WTC11 (cell line): ENCODE measurements around the gene ISY1. TPM values are rescaled to one million over a fixed set of nuclear protein-coding genes. Genes with fewer than 3 reads are reported as not detected.
A peak's percentile ranks its signal among the peaks of the same experiment; 100 is the strongest.

Source experiments
- ATAC-seq: fragments of 200-7000 bp; cut with Tn5 transposase; 2 replicates; pipeline ENCODE4 v1.10.0; 2021; ENCODE audit warnings: mild to moderate bottlenecking, moderate library complexity
- CTCF ChIA-PET: fragments of 300-600 bp; sonication (Branson Sonifier 250); formaldehyde crosslinking; loops from one replicate; lab custom pipeline; 2021; ENCODE audit warnings: antibody characterized with exemption; lab: Charles Lee
- POLR2A ChIA-PET: fragments of 350-600 bp; sonication (Branson Sonifier 250); formaldehyde crosslinking; loops from one replicate; lab custom pipeline; 2021; ENCODE audit warnings: antibody characterized with exemption; lab: Charles Lee
- DNase-seq: peaks from one replicate; pipeline ENCODE4 v3.0.0; 2021; ENCODE audit warnings: low spot score
- H3K27ac Mint-ChIP-seq: 2 replicates; pipeline ENCODE4 v1.8.0; 2021; ENCODE audit warnings: mixed read lengths
- H3K27me3 Mint-ChIP-seq: 2 replicates; pipeline ENCODE4 v1.8.0; 2021; ENCODE audit warnings: low read depth, mild to moderate bottlenecking, moderate library complexity, mixed read lengths
- H3K36me3 Mint-ChIP-seq: 2 replicates; pipeline ENCODE4 v1.8.0; 2021; ENCODE audit warnings: mixed read lengths
- H3K4me1 Mint-ChIP-seq: 2 replicates; pipeline ENCODE4 v1.8.0; 2022; ENCODE audit warnings: mixed read lengths
- H3K4me3 Mint-ChIP-seq: 2 replicates; pipeline ENCODE4 v1.8.0; 2021; ENCODE audit warnings: mild to moderate bottlenecking, moderate library complexity, mixed read lengths
- H3K9me3 Mint-ChIP-seq: 2 replicates; pipeline ENCODE4 v1.8.0; 2021; ENCODE audit warnings: mixed read lengths
- AR ChIP-seq: fragments of 250-450 bp; sonication (Bioruptor Pico); IDR thresholded peaks from 2 replicates; pipeline ENCODE4 v1.9.0; 2021; ENCODE audit warnings: mild to moderate bottlenecking
- CBFB ChIP-seq: sonication (generic); formaldehyde crosslinking; IDR thresholded peaks from 2 replicates; pipeline ENCODE4 v1.8.1; 2022; ENCODE audit warnings: mild to moderate bottlenecking, low read depth, missing genetic modification reagents
- E2F5 ChIP-seq: sonication (generic); formaldehyde crosslinking; IDR thresholded peaks from 2 replicates; pipeline ENCODE4 v1.8.1; 2022; ENCODE audit warnings: mild to moderate bottlenecking, moderate library complexity, missing genetic modification reagents
- ETV6 ChIP-seq: sonication (generic); formaldehyde crosslinking; IDR thresholded peaks from 2 replicates; pipeline ENCODE4 v1.8.1; 2022; ENCODE audit warnings: mild to moderate bottlenecking, missing genetic modification reagents
- HMGA2 ChIP-seq: fragments of 250-450 bp; sonication (Bioruptor Pico); IDR thresholded peaks from 2 replicates; pipeline ENCODE4 v1.4.0; 2021; ENCODE audit warnings: mild to moderate bottlenecking, moderate library complexity
- MLX ChIP-seq: sonication (generic); formaldehyde crosslinking; IDR thresholded peaks from 2 replicates; pipeline ENCODE4 v1.8.1; 2023; ENCODE audit warnings: mild to moderate bottlenecking, missing genetic modification reagents, moderate library complexity
- MXD4 ChIP-seq: fragments of 250-450 bp; sonication (Bioruptor Pico); IDR thresholded peaks from 2 replicates; pipeline ENCODE4 v1.8.0; 2021; ENCODE audit warnings: mild to moderate bottlenecking, moderate library complexity, borderline replicate concordance
- NFYB ChIP-seq: sonication (generic); formaldehyde crosslinking; conservative IDR thresholded peaks from 2 replicates; pipeline ENCODE4 v1.8.0; 2022; ENCODE audit warnings: low read depth, missing genetic modification reagents
- OVOL2 ChIP-seq: fragments of 250-450 bp; sonication (Bioruptor Pico); IDR thresholded peaks from 2 replicates; pipeline ENCODE4 v1.9.0; 2021; ENCODE audit warnings: mild to moderate bottlenecking, borderline replicate concordance
- SOX15 ChIP-seq: fragments of 250-450 bp; sonication (Bioruptor Pico); IDR thresholded peaks from 2 replicates; pipeline ENCODE4 v1.9.0; 2021; ENCODE audit warnings: mild to moderate bottlenecking
- SP1 ChIP-seq: sonication (generic); formaldehyde crosslinking; conservative IDR thresholded peaks from 2 replicates; pipeline ENCODE4 v1.8.1; 2022; ENCODE audit warnings: missing genetic modification reagents
- ZBTB21 ChIP-seq: sonication (generic); formaldehyde crosslinking; IDR thresholded peaks from 2 replicates; pipeline ENCODE4 v1.8.1; 2023; ENCODE audit warnings: mild to moderate bottlenecking, missing genetic modification reagents, borderline replicate concordance
- ZNF121 ChIP-seq: sonication (generic); formaldehyde crosslinking; IDR thresholded peaks from 2 replicates; pipeline ENCODE4 v1.8.0; 2023; ENCODE audit warnings: missing genetic modification reagents
- ZNF138 ChIP-seq: sonication (generic); formaldehyde crosslinking; conservative IDR thresholded peaks from 2 replicates; pipeline ENCODE4 v1.8.1; 2022; ENCODE audit warnings: mild to moderate bottlenecking, moderate library complexity, missing genetic modification reagents
- ZNF317 ChIP-seq: sonication (generic); formaldehyde crosslinking; IDR thresholded peaks from 2 replicates; pipeline ENCODE4 v1.8.1; 2023; ENCODE audit warnings: low read depth, mild to moderate bottlenecking, moderate library complexity, missing genetic modification reagents, borderline replicate concordance
- ZNF416 ChIP-seq: fragments of 250-450 bp; sonication (Bioruptor Pico); IDR thresholded peaks from 2 replicates; pipeline ENCODE4 v1.9.0; 2021; ENCODE audit warnings: mild to moderate bottlenecking, inconsistent platforms
- total RNA-seq: library from RNA; stranded (reverse); gene quantifications from 3 replicates; pipeline ENCODE4 v1.2.3, GENCODE V29; 2021
- TF ChIP-seq, protein P1 (sequence below): sonication (generic); formaldehyde crosslinking; IDR thresholded peaks from 2 replicates; pipeline ENCODE4 v1.8.1; 2022; ENCODE audit warnings: low read depth, mild to moderate bottlenecking, moderate library complexity, missing genetic modification reagents, borderline replicate concordance
- TF ChIP-seq, protein P2 (sequence below): sonication (generic); formaldehyde crosslinking; IDR thresholded peaks from 2 replicates; pipeline ENCODE4 v1.8.0; 2022; ENCODE audit warnings: mild to moderate bottlenecking, missing genetic modification reagents
- TF ChIP-seq, protein P3 (sequence below): sonication (generic); formaldehyde crosslinking; IDR thresholded peaks from 2 replicates; pipeline ENCODE4 v1.8.1; 2023; ENCODE audit warnings: mild to moderate bottlenecking, missing genetic modification reagents

The ISY1 gene
- total RNA-seq, 1 experiment from 2014 or later: 25.0 TPM

DNA sequence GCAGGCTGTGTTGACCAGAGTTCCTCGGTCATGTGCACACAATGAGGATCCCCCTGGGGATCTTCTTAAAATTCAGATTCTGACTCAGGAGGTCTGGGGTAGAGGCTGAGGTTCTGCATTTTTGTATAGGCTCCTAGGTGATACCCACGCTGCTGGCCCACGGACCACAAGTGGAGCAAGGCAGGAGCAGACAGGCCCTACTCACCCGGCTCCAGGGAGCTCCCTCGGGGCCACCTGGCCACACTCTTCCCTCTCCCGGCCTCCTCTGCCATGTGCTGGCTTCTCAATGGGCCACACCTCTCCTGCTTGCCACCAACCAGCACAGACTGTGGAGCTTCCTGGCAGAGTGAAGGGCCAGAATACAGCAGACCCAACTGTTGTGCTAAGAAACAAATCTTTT is 76.4 kb downstream of the ISY1 start (continued):
- TF ChIP-seq, protein P1, sequence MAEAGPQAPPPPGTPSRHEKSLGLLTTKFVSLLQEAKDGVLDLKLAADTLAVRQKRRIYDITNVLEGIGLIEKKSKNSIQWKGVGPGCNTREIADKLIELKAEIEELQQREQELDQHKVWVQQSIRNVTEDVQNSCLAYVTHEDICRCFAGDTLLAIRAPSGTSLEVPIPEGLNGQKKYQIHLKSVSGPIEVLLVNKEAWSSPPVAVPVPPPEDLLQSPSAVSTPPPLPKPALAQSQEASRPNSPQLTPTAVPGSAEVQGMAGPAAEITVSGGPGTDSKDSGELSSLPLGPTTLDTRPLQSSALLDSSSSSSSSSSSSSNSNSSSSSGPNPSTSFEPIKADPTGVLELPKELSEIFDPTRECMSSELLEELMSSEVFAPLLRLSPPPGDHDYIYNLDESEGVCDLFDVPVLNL (CRISPR knock-in tag): no peak

GRCh38 chr3:129082026-129082425 is 78.8 kb downstream of the ISY1 start:
- Mint-ChIP-seq H3K27me3 (peaks cover 10% of the 10 kb centered on the region), H3K9me3 (no peaks in the 10 kb centered on the region), H3K36me3 (no peaks in the 10 kb centered on the region), H3K4me3 (no peak overlapping the region)
- ATAC-seq (no peak), DNase-seq (no peak)
- CTCF ChIA-PET: no interaction called here
- no peak for TF ChIP-seq E2F5 (CRISPR knock-in tag)
- TF ChIP-seq ZNF416 (CRISPR knock-in tag): no peak
- TF ChIP-seq, protein P2, sequence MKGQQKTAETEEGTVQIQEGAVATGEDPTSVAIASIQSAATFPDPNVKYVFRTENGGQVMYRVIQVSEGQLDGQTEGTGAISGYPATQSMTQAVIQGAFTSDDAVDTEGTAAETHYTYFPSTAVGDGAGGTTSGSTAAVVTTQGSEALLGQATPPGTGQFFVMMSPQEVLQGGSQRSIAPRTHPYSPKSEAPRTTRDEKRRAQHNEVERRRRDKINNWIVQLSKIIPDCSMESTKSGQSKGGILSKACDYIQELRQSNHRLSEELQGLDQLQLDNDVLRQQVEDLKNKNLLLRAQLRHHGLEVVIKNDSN (CRISPR knock-in tag): no peak
- TF ChIP-seq ZNF317 (CRISPR knock-in tag): no peak
- no peak for TF ChIP-seq MXD4
- TF ChIP-seq NFYB (CRISPR knock-in tag): no peak
- TF ChIP-seq ZNF121 (CRISPR knock-in tag): no peak
- no peak for TF ChIP-seq SP1 (CRISPR knock-in tag)
- TF ChIP-seq ZBTB21: no peak
- TF ChIP-seq, protein P1 (CRISPR knock-in tag): no peak
- TF ChIP-seq MLX (CRISPR knock-in tag): no peak
- TF ChIP-seq AR (CRISPR knock-in tag): no peak
- TF ChIP-seq, protein P3, sequence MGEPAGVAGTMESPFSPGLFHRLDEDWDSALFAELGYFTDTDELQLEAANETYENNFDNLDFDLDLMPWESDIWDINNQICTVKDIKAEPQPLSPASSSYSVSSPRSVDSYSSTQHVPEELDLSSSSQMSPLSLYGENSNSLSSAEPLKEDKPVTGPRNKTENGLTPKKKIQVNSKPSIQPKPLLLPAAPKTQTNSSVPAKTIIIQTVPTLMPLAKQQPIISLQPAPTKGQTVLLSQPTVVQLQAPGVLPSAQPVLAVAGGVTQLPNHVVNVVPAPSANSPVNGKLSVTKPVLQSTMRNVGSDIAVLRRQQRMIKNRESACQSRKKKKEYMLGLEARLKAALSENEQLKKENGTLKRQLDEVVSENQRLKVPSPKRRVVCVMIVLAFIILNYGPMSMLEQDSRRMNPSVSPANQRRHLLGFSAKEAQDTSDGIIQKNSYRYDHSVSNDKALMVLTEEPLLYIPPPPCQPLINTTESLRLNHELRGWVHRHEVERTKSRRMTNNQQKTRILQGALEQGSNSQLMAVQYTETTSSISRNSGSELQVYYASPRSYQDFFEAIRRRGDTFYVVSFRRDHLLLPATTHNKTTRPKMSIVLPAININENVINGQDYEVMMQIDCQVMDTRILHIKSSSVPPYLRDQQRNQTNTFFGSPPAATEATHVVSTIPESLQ: no peak
- no peak for TF ChIP-seq OVOL2
- TF ChIP-seq ETV6 (CRISPR knock-in tag): no peak
- TF ChIP-seq CBFB (CRISPR knock-in tag): no peak
- no peak for TF ChIP-seq ZNF138 (CRISPR knock-in tag)
- TF ChIP-seq HMGA2: no peak
- no peak for TF ChIP-seq SOX15 (CRISPR knock-in tag)
- TF ChIP-seq, all 79 proteins: peak for 0
- Mint-ChIP-seq H3K27ac (peak overlapping the region; percentile 41; the same call in 1 of the 2 replicates), H3K4me1 (no peaks in the 10 kb centered on the region)
- POLR2A ChIA-PET: no interaction called here
